HepG2 (cell line): ENCODE data around the gene HSF2BP. TPM values are rescaled to one million over a fixed set of nuclear protein-coding genes. Genes with fewer than 3 reads are reported as not detected.

ENCODE experiments used
- AFF4 ChIP-seq: sonication (generic); formaldehyde crosslinking; IDR thresholded peaks from 2 replicates; pipeline ENCODE4 v1.4.0; 2020; ENCODE audit warnings: missing genetic modification reagents
- AGO2 ChIP-seq: fragments of 200-400 bp; formaldehyde crosslinking; optimal IDR thresholded peaks from 2 replicates; pipeline ENCODE3; 2017; ENCODE audit warnings: mild to moderate bottlenecking, low read depth, low read length, moderate library complexity
- ATF2 ChIP-seq: sonication (generic); formaldehyde crosslinking; IDR thresholded peaks from 2 replicates; pipeline ENCODE4 v1.4.0; 2020; ENCODE audit warnings: missing genetic modification reagents
- HNF1B ChIP-seq: sonication (generic); formaldehyde crosslinking; IDR thresholded peaks from 2 replicates; pipeline ENCODE4 v1.5.1; 2020; ENCODE audit warnings: mild to moderate bottlenecking, moderate library complexity, missing genetic modification reagents
- MED1 ChIP-seq: sonication (generic); formaldehyde crosslinking; IDR thresholded peaks from 2 replicates; pipeline ENCODE4 v1.4.0; 2020; ENCODE audit warnings: missing genetic modification reagents
- MIER2 ChIP-seq: IDR thresholded peaks from 2 replicates; pipeline ENCODE4 v1.6.1; 2016; ENCODE audit warnings: missing biosample characterization, missing genetic modification reagents
- PHF20 ChIP-seq: sonication (generic); formaldehyde crosslinking; IDR thresholded peaks from 2 replicates; pipeline ENCODE4 v1.5.0; 2020; ENCODE audit warnings: mild to moderate bottlenecking, missing genetic modification reagents
- PRPF4 ChIP-seq: fragments of 200-400 bp; formaldehyde crosslinking; IDR thresholded peaks from 2 replicates; pipeline ENCODE4 v1.6.1; 2016; ENCODE audit warnings: low read length, low read depth; ENCODE audit not compliant: poor library complexity, severe bottlenecking
- SIN3A ChIP-seq: IDR thresholded peaks from 2 replicates; pipeline ENCODE4 v1.6.1; 2011; ENCODE audit warnings: low read depth, mild to moderate bottlenecking, control low read depth, low read length, borderline replicate concordance
- SRSF4 ChIP-seq: fragments of 200-400 bp; formaldehyde crosslinking; IDR thresholded peaks from one replicate; pipeline ENCODE4 v1.6.1; 2018; ENCODE audit warnings: mild to moderate bottlenecking, low read depth, low read length, moderate library complexity; ENCODE audit not compliant: poor library complexity, severe bottlenecking
- TAF15 ChIP-seq: fragments of 200-400 bp; formaldehyde crosslinking; IDR thresholded peaks from one replicate; pipeline ENCODE4 v1.6.1; 2018; ENCODE audit warnings: mild to moderate bottlenecking, low read depth, low read length; ENCODE audit not compliant: poor library complexity, severe bottlenecking
- ZNF546 ChIP-seq: sonication (generic); formaldehyde crosslinking; conservative IDR thresholded peaks from 2 replicates; pipeline ENCODE4 v1.8.1; 2023; ENCODE audit warnings: mild to moderate bottlenecking, missing genetic modification reagents
- ZNF567 ChIP-seq: sonication (generic); formaldehyde crosslinking; IDR thresholded peaks from 2 replicates; pipeline ENCODE4 v1.8.1; 2023; ENCODE audit warnings: mild to moderate bottlenecking, missing genetic modification reagents, borderline replicate concordance
- ZNF614 ChIP-seq: IDR thresholded peaks from 2 replicates; pipeline ENCODE4 v1.6.1; 2018; ENCODE audit warnings: missing biosample characterization, missing genetic modification reagents, inconsistent platforms, borderline replicate concordance
- ZNF768 ChIP-seq: sonication (generic); formaldehyde crosslinking; IDR thresholded peaks from 2 replicates; pipeline ENCODE4 v1.4.0; 2020; ENCODE audit warnings: missing genetic modification reagents
- polyA plus RNA-seq, 8 experiments: library from polyadenylated mRNA; depleted of rRNA in 3 of 8; stranded (reverse) in 7 of 8; unstranded in 1 of 8; fragments of >200 nt; fragmentation: Illumina TruSeq in 4 of 8; extraction: Trizol in 4 of 8; gene quantifications; 2 replicates each; pipeline versions ENCODE4 v1.2.1 to v1.2.3, GENCODE V29; 2011 to 2016; ENCODE audit warnings: low read depth in 4 of 8, missing spikeins in 1 of 8, mixed read lengths in 1 of 8; ENCODE audit not compliant: insufficient read depth in 1 of 8
- total RNA-seq, 5 experiments: library from RNA; depleted of rRNA; stranded (reverse); fragments of >200 nt; fragmentation: Illumina TruSeq; extraction: Trizol; gene quantifications; 2 replicates each; pipeline ENCODE4 v1.2.3, GENCODE V29; 2016; ENCODE audit warnings: low read depth in 1 of 5

HSF2BP gene
- total and polyA plus RNA-seq, 2 of the 13 experiments (the other 11 are each of a cell fraction or from before 2014, with no cell fraction given) = 0.67 to 2.2 TPM

- TF ChIP-seq AFF4 (CRISPR knock-in tag) (no peak), ZNF768 (CRISPR knock-in tag) (no peak), ZNF567 (CRISPR knock-in tag) (no peak), TAF15 (no peak), HNF1B (no peak), ZNF546 (CRISPR knock-in tag) (no peak), MED1 (CRISPR knock-in tag) (peak; percentile 87), SRSF4 (no peak), AGO2 (no peak), PRPF4 (no peak), MIER2 (CRISPR knock-in tag) (peak; percentile 54; the same call in 1 of the 2 replicates), SIN3A (no peak), PHF20 (no peak), ATF2 (CRISPR knock-in tag) (peak; percentile 69; the same call in 1 of the 2 replicates), ZNF614 (CRISPR knock-in tag) (peak; percentile 89)
Observed at GRCh38 chr21:43585924-43586413, 73.3 kb downstream of the HSF2BP start (continued).
